GM19099 (cell line): ENCODE results near the gene DCC.

ENCODE experiments used
- POLR2A ChIP-seq: IDR thresholded peaks from 3 replicates; pipeline ENCODE4 v1.6.1; 2011; ENCODE audit warnings: low read depth; ENCODE audit not compliant: insufficient read length; ENCODE audit errors: extremely low read depth

The DCC gene

DNA sequence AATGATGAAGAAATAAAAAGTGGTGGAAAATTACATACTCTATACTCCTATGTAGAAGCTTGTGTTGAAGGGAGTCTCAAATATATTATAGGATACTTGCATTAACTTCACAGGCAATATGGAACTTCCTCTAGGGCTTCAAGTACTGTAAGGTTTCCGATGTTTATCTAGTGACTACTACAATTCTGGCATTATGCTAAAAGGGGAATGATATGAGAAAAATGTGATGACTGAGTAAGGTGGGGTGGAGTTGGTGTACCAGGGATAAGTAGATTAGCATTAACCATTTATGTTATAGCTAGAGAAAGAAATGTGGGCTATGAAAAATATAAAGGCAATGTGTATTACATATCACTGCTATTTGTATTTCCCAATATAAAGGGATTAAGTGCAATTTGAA, 229.5 kb downstream of the DCC start:
- TF ChIP-seq POLR2A = no peak

DNA sequence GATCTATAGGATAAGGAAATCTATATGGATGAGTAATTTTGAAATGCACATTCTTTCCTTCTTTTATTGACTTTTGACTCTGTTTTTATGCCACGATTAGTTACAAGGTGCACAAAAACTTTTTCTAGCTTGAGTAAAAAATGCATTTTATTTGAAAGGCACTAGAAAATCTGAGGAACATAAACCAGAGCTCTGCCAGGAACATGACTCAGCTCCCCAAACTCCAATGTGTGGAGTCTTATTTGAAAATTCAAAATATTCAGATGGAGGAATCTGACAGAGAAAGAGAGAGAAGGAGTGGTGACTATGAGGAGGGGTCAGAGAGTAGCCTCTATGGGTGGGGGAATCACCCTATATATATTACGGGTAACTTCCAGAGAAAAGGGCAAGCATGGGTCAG, 231.0 kb downstream of the DCC start:
- TF ChIP-seq POLR2A = no peak

- TF ChIP-seq POLR2A = no peak
Measured at GRCh38 chr18:52572036-52573000, 232.3 kb downstream of the DCC start.

DNA sequence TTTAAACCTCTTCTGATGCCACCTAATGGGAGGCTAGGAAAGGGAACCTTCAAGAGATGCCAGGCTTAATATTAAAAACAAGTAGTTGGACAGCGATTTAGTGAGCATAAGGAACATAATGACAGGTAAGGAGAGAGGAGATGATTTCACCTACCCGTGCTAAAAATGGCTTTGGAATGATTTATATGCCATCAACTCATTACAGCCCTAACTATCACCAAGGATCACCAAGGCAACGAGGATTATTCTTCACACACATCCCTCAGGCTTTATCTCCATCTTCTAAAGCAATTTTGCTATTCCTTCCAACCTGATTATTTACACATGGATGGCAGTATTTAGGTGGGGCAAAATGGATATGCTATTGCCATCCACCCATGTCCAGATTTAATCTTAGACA, 237.8 kb downstream of the DCC start:
- no peak for TF ChIP-seq POLR2A

- TF ChIP-seq POLR2A = no peak
Measured at GRCh38 chr18:52582061-52582460, 242.1 kb downstream of the DCC start.

GRCh38 chr18:52582516-52582915, 242.5 kb downstream of the DCC start:
- no peak for TF ChIP-seq POLR2A

DNA sequence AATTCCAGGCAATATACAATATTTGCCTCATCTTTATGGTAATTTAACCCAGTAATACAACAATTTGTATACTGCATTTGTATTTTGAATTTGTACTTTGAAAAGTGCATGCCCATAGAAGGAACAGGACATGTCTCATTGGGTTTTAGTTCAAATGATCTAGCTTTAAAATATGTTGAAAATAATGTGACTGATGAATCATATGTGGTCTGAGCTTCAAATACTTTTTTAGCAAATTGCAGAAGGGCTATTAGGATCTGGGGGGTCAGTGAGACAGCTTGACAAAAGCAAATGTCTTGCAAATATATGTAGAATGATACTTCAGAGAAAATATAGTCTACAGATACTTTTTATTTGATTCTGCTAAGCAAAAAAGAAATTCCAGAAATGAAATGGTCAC, 248.9 kb downstream of the DCC start:
- no peak for TF ChIP-seq POLR2A

DNA sequence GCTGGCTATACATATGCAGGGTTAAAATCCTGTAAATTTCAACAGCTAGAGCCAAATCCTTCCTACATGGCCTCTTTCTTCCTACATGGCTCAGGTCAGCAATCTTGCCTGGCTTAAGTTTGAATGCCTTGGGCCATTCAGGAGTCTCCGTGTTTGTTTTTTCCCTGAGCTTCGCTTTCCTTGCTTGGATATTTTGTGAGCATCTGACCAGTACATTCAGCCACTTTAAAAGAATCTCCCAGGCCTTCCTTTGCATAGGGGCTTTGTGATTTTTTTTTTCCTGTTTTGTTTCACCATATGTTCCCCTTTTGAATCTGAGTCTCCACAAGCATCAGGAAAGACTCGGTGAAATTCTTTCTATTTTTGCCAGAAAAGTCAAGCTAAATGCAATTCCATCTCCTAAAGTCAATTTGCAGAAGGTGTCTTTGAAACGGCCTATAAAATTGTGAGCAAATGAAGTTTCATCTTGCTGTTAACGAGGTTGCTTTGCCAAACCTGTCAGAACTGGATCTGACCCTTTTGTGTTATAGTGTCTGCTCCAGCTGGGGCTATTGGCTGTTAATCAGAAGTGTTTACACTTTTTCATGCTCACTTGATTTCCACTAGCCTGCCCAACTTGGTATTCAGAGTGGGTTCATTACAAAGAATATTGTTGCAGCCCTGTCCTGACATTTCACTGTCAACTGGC, 256.9 kb downstream of the DCC start:
- TF ChIP-seq POLR2A = no peak

DNA sequence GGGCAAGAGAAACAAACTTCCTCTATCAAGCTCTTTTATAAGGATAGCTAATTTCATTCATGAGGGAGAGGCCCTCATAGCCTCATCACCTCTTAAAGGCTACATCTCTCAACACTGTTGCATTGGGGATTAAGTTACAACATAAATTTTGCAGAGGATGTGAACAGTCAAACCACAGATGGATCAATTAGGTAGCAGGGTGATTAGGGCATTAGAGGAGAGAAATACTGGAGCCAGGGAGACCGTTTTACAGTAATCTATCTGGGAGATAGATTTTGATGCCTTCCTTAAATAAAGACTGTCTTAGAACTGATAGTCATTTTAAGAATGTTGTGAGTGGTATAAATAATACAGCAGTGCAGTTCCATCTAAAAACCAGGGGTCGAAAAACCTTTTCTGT, 258.9 kb downstream of the DCC start:
- TF ChIP-seq POLR2A = no peak

DNA sequence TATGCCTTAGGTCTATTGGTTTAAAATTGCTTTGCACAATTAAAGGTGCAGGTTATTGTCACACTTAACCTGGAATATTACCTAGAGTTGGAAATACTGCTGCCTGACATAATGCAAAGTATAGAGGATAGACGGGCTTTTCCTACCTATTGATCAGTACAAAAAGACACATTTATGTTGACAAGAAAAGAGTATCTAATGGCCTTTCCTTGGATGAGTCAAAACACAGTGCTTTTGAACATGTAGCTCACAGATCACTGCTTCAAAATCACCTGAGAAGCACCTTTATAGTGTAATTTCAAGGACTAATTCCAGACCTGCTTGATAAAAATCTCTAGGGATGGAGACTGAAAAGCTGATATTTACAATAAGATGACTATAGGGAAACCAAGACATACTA, 262.8 kb downstream of the DCC start:
- no peak for TF ChIP-seq POLR2A

DNA sequence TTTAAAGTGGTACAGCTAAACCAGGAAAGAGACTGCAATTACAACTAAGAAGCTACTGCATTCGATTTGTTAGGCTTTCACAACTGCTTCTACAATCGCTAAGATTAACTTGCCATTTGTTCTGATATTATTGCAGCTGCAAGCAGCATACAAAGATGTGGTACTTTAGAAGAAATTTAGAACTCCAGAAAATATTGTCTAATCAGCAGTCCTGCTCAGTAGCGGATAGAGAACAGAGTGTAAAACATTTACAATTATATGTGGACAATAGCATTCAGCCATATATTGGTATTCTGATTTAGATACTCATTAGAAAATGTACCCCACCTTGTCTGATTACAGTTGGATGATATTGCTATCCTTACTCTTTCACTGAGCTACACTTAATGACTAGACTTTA, 265.3 kb downstream of the DCC start:
- TF ChIP-seq POLR2A = no peak

DNA sequence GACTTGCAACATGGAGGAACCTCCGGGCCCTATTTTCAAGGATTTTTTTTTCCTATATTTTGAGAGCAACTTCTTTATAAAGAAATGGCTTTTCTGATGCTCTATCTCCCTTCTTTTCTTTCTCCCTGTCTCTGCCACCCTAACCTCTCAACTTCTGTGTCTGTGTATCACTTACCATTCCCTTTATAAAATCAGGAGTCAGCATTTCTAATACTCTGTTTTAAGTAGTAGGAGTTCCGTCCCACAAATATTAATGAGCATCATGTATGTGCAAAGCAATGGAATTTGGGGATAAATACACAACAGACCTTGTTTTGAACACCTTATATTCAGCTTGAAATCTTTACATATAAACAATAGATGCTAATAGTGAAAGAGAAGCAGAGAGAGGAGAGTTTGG, 268.0 kb downstream of the DCC start:
- no peak for TF ChIP-seq POLR2A

GRCh38 chr18:52610451-52611115, 270.6 kb downstream of the DCC start:
- no peak for TF ChIP-seq POLR2A

- no peak for TF ChIP-seq POLR2A
Measured at GRCh38 chr18:52612406-52612805, 272.4 kb downstream of the DCC start.

GRCh38 chr18:52615321-52615720, 275.3 kb downstream of the DCC start:
- no peak for TF ChIP-seq POLR2A
